Pancreas (tissue), 10 donors: Measurements from ENCODE around the gene DIP2C. TPM values are rescaled to one million over a fixed set of nuclear protein-coding genes. Genes with fewer than 3 reads are reported as not detected.

Experiments
- ATAC-seq, 4 donors: fragments of 200-7000 bp; cut with Tn5 transposase; one replicate each; pipeline versions ENCODE4 v1.8.0 to v1.9.1; 2020; ENCODE audit warnings: mild to moderate bottlenecking in 4 of 4, moderate library complexity in 4 of 4
- DNase-seq, 6 donors: peaks; one replicate each; pipeline ENCODE4 v3.0.0-alpha.2; 2020
- FAIRE-seq: peaks from 2 replicates; lab custom pipeline; 2012; peaks lifted over from hg19 to GRCh38; lab: Jason Lieb, UNC
- H3K27ac ChIP-seq, 4 donors: fragments of 200-600 bp; sonication (generic); 1 replicate in 3 of 4; 2 replicates in 1 of 4; pipeline versions ENCODE4 v1.5.0 to v1.8.0; 2020
- H3K27me3 ChIP-seq, 4 donors: fragments of 200-600 bp; one replicate each; pipeline ENCODE4 v1.8.0; 2021
- H3K36me3 ChIP-seq, 3 donors: fragments of 200-600 bp; sonication (generic) in 1 of 3; one replicate each; pipeline versions ENCODE4 v1.5.0 to v1.8.0; 2020 to 2021
- H3K4me1 ChIP-seq, 3 donors: fragments of 200-600 bp; one replicate each; pipeline ENCODE4 v1.8.0; 2021
- H3K4me3 ChIP-seq, 4 donors: fragments of 200-600 bp; sonication (generic) in 2 of 4; one replicate each; pipeline versions ENCODE4 v1.5.0 to v1.8.0; 2020 to 2021
- H3K9me3 ChIP-seq, 4 donors: fragments of 200-600 bp; one replicate each; pipeline ENCODE4 v1.8.0; 2021
- CTCF ChIP-seq, 4 donors: fragments of 200-600 bp; sonication (generic) in 3 of 4; IDR thresholded peaks; one replicate each; pipeline versions ENCODE4 v1.5.0 to v1.8.0; 2021; ENCODE audit warnings: antibody characterized with exemption in 4 of 4
- WGBS, 2 donors: extraction: QIAGEN DNeasy Blood & Tissue Kit; methylation state at CpG; one replicate each; pipeline ENCODE4 v1.1.7; 2013; 5-methylcytosine and 5-hydroxymethylcytosine counted together
- intact Hi-C, 3 donors: fragments of 100-400 bp; cut with DNase I; formaldehyde crosslinking; loops; one replicate each; pipeline versions ENCODE4 v1.11.1 to v1.14.2; 2022
- polyA plus RNA-seq, 2 donors: library from polyadenylated mRNA; stranded (reverse); fragments of 200-250 nt; gene quantifications; one replicate each; pipeline ENCODE4 v1.2.3, GENCODE V29; 2013
- total RNA-seq, 6 donors: library from RNA; stranded (reverse); fragmentation: NEBNext Ultra II Directional in 4 of 6; extraction: Animal tissue kit (Norgen Biotek cat#: 25700) in 4 of 6; gene quantifications; one replicate each; pipeline versions ENCODE4 v1.2.1 to v1.2.4, GENCODE V29; 2021 to 2023
- donor health status: healthy with polysubstance abuse.
- donor health status: DM: no; HTN: no; CAD: no; lungs with moderate emphysema.
- donor health status: DM: no; HTN: no; CAD: no.
- donor health status: control.
- donor health status: control.
- donor health status: Bipolar disorder and iron deficiency.
- donor health status: DM: yes; HTN: yes; CAD: no.
- donor health status: DM: no; HTN: no; CAD: no.
- donor health status: DM: no; HTN: no; CAD: no.
- donor health status: DM: yes; HTN: yes; CAD: no.

DIP2C gene
- total and polyA plus RNA-seq, 8 donors: 4.3 to 11.8 (median 7.3) TPM

- no peaks in the 10 kb centered on the region for H3K36me3 ChIP-seq
- ATAC-seq (no peak), FAIRE-seq (no peak), DNase-seq (peak in 2 of 6 donors; percentile 26 to 33)
- H3K4me3 ChIP-seq: no peak overlapping the region
- intact Hi-C loops: no loop called here
- H3K9me3 ChIP-seq: no peaks in the 10 kb centered on the region
- TF ChIP-seq CTCF (IDR thresholded peaks at IDR 0.05): no peak
- peaks cover 14 to 18% (median 14%) of the 10 kb centered on the region in 3 donors for H3K4me1 ChIP-seq
- H3K27ac ChIP-seq: no peak overlapping the region
- H3K27me3 ChIP-seq: no peaks in the 10 kb centered on the region
- WGBS, 2 donors: 85 to 86% methylated on average over 21 of the region's 21 CpGs
Measured at GRCh38 chr10:604716-605631, 84.5 kb downstream of the DIP2C start.

- intact Hi-C loops: no loop called here
- TF ChIP-seq CTCF (IDR thresholded peaks at IDR 0.05): no peak
- H3K36me3 ChIP-seq: no peaks in the 10 kb centered on the region
- H3K9me3 ChIP-seq: no peaks in the 10 kb centered on the region
- no peaks in the 10 kb centered on the region for H3K27me3 ChIP-seq
- peaks cover 12 to 14% (median 14%) of the 10 kb centered on the region in 3 donors for H3K4me1 ChIP-seq
- ATAC-seq: no peak
- FAIRE-seq: no peak
- WGBS, 2 donors: 78 to 84% methylated on average over 5 to 6 of the region's 6 CpGs
- DNase-seq: peak in 1 of 6 donors; percentile 50
- no peak overlapping the region for H3K4me3 ChIP-seq
- H3K27ac ChIP-seq: no peak overlapping the region
Measured at GRCh38 chr10:603745-604144, 85.7 kb downstream of the DIP2C start.

GRCh38 chr10:602391-603005, 87.0 kb downstream of the DIP2C start:
- ATAC-seq (no peak), DNase-seq (peak in 1 of 6 donors; percentile 39), FAIRE-seq (no peak)
- H3K36me3 ChIP-seq: no peaks in the 10 kb centered on the region
- TF ChIP-seq CTCF (IDR thresholded peaks at IDR 0.05): no peak
- intact Hi-C loops: no loop called here
- peaks cover 12 to 14% (median 14%) of the 10 kb centered on the region in 3 donors for H3K4me1 ChIP-seq
- H3K9me3 ChIP-seq: no peaks in the 10 kb centered on the region
- WGBS, 2 donors: 94 to 97% methylated on average over 18 of the region's 18 CpGs
- no peaks in the 10 kb centered on the region for H3K27me3 ChIP-seq
- H3K27ac ChIP-seq: no peak overlapping the region
- no peak overlapping the region for H3K4me3 ChIP-seq

- TF ChIP-seq CTCF (IDR thresholded peaks at IDR 0.05): no peak
- peak in 1 of 4 donors; percentile 3 for ATAC-seq
- 65 to 71% methylated on average over 12 of the region's 12 CpGs for WGBS, 2 donors
Measured at GRCh38 chr10:601660-601963, 87.9 kb downstream of the DIP2C start.

More at GRCh38 chr10:601660-601963, 87.9 kb downstream of the DIP2C start:
- FAIRE-seq (no peak), DNase-seq (peak in 1 of 6 donors; percentile 41)
- H3K27ac ChIP-seq: no peak overlapping the region
- intact Hi-C loops: no loop called here
- H3K27me3 ChIP-seq: no peaks in the 10 kb centered on the region
- H3K4me3 ChIP-seq: no peak overlapping the region
- peaks cover 12 to 14% (median 14%) of the 10 kb centered on the region in 3 donors for H3K4me1 ChIP-seq
- no peaks in the 10 kb centered on the region for H3K36me3 ChIP-seq
- H3K9me3 ChIP-seq: no peaks in the 10 kb centered on the region
